Muscle layer of colon (tissue), 2 donors: ENCODE results near the gene FILIP1.

ENCODE experiments used
- H3K27ac ChIP-seq: one replicate; pipeline ENCODE4 v1.7.0; 2013; ENCODE audit warnings: low read depth, mild to moderate bottlenecking, low read length, moderate library complexity
- H3K27me3 ChIP-seq, 2 donors: one replicate each; pipeline ENCODE4 v1.7.0; 2013; ENCODE audit warnings: low read length in 2 of 2, mild to moderate bottlenecking in 2 of 2; ENCODE audit not compliant: insufficient read depth in 2 of 2, control insufficient read depth in 1 of 2
- H3K36me3 ChIP-seq: one replicate; pipeline ENCODE4 v1.7.0; 2013; ENCODE audit warnings: mild to moderate bottlenecking, low read length; ENCODE audit not compliant: insufficient read depth
- H3K4me1 ChIP-seq: one replicate; pipeline ENCODE4 v1.7.0; 2013; ENCODE audit warnings: mild to moderate bottlenecking, low read length; ENCODE audit not compliant: insufficient read depth
- H3K4me3 ChIP-seq, 2 donors: one replicate each; pipeline ENCODE4 v1.7.0; 2013; ENCODE audit warnings: low read length in 2 of 2, low read depth in 1 of 2, mild to moderate bottlenecking in 1 of 2, moderate library complexity in 1 of 2
- H3K9ac ChIP-seq: one replicate; pipeline ENCODE4 v1.7.0; 2013; ENCODE audit warnings: low read length
- H3K9me3 ChIP-seq: one replicate; pipeline ENCODE4 v1.7.0; 2013; ENCODE audit warnings: mild to moderate bottlenecking, low read length
- donor health status: abdominal sarcoma.
- donor health status: Adenocarcinoma of cecum.

Gene FILIP1

GRCh38 chr6:75285283-75285639 is 208.3 kb downstream of the FILIP1 start:
- peak overlapping the region; percentile 73 to 99 for H3K4me3 ChIP-seq
- peak overlapping the region; percentile 42 for H3K9ac ChIP-seq
- peak overlapping the region; percentile 29 for H3K27ac ChIP-seq
- peaks cover 27% of the 10 kb centered on the region for H3K4me1 ChIP-seq
- no peaks in the 10 kb centered on the region for H3K36me3 ChIP-seq
- no peaks in the 10 kb centered on the region for H3K27me3 ChIP-seq
- H3K9me3 ChIP-seq: no peaks in the 10 kb centered on the region

DNA sequence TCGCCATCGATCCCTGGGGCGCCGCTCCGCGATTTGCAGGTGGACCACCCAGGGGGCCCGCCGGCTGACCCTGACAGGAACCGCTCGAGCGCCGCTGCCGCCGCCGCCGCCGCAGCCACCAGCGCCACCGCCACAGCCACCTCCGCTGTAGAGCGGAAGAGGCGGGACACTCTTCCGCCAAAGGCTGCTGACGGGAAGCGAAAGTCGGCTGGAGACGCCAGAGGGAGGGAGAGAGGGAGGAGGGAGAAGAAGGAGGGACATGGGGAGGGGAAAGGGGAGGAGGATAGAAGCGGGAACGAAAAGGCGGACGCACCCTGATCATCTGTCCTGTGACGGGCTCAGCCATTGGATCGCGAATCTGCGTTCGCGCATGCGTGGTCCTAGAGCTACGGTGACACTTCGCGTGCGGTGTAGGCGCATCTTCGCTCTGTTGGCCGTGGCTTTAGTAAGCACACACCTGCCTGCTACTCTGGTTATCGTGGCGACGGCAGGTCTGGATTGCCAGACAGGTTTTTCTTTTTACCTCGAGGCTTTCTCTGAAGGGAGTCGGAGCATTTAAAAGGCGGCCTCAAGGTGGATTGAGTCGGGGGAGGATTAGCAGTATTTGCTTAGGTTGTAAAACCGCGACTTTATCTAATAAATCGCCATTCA is 208.8 kb downstream of the FILIP1 start, which contains the start of gene TMEM30A:
TMEM30A (minus strand) TSS at position 161 of the 651 bp plus-strand sequence; CDS start at position 7, 154 bp downstream.
- Histone ChIP-seq H3K27ac (peak within 1 kb of the TSS; percentile 96), H3K9me3 (no peaks in the 10 kb centered on the region), H3K9ac (peak within 1 kb of the TSS; percentile 98), H3K4me1 (peaks cover 28% of the 10 kb centered on the region), H3K4me3 (peak within 1 kb of the TSS; percentile 73 to 99), H3K36me3 (no peaks in the 10 kb centered on the region), H3K27me3 (no peaks in the 10 kb centered on the region)

GRCh38 chr6:75283907-75284631 is 209.5 kb downstream of the FILIP1 start:
- H3K4me1 ChIP-seq: peaks cover 33% of the 10 kb centered on the region
- H3K9ac ChIP-seq: peak overlapping the region; percentile 98

DNA sequence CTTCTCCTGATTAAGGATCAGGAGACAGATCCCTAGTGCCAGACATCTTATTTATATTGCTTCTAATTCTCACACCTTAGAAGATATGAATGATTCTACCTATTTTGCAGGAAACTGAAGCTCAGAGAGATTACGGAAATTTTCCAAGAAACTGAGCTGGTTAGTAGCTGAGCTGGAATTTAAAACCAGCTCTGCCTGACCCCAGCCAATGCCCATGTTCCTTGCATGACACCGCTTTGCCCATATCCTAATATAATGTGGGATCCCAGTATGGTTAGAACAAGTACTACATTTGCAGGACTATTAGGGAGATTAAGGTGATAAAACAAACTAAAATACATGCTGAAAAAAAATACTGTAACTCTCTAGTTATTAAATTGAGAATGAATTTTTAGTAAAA is 210.9 kb downstream of the FILIP1 start:
- Histone ChIP-seq H3K27ac (no peak overlapping the region), H3K4me1 (peaks cover 33% of the 10 kb centered on the region), H3K9ac (no peak overlapping the region)

More at GRCh38 chr6:75283907-75284631, 209.5 kb downstream of the FILIP1 start:
- H3K9me3 ChIP-seq: no peaks in the 10 kb centered on the region
- peak overlapping the region; percentile 73 to 99 for H3K4me3 ChIP-seq
- no peaks in the 10 kb centered on the region for H3K36me3 ChIP-seq
- no peaks in the 10 kb centered on the region for H3K27me3 ChIP-seq
- peak overlapping the region; percentile 96 for H3K27ac ChIP-seq

GRCh38 chr6:75281653-75282052 is 211.9 kb downstream of the FILIP1 start:
- H3K4me3 ChIP-seq: no peak overlapping the region
- H3K27me3 ChIP-seq: no peaks in the 10 kb centered on the region
- H3K27ac ChIP-seq: no peak overlapping the region
- no peaks in the 10 kb centered on the region for H3K36me3 ChIP-seq
- H3K4me1 ChIP-seq: peaks cover 37% of the 10 kb centered on the region
- H3K9ac ChIP-seq: no peak overlapping the region
- H3K9me3 ChIP-seq: no peaks in the 10 kb centered on the region

More for the DNA sequence above, 210.9 kb downstream of the FILIP1 start:
- Histone ChIP-seq H3K27me3 (no peaks in the 10 kb centered on the region), H3K4me3 (peak overlapping the region; percentile 35 to 99), H3K9me3 (no peaks in the 10 kb centered on the region), H3K36me3 (no peaks in the 10 kb centered on the region)

GRCh38 chr6:75280131-75280855 is 213.3 kb downstream of the FILIP1 start:
- H3K4me1 ChIP-seq: peaks cover 36% of the 10 kb centered on the region

DNA sequence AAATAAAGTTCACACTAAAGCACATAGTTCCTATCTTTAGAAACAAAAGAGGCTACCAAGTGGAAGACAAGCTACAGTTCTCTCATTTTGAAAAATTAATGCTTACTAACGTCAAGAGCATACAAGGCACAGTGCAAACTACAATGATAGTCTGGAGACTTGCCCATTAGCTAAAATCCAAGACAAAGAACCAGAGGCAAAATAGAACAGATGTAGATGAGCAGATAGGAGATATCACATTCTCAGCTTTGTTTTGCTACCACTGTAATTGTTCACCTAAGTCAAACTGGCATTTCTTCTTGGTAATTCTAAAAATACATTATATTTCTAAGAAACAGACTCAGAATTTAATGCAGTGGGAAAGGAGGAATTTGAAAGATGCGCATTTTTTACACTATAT is 214.2 kb downstream of the FILIP1 start:
- peaks cover 40% of the 10 kb centered on the region for H3K4me1 ChIP-seq
- no peak overlapping the region for H3K4me3 ChIP-seq
- H3K36me3 ChIP-seq: no peaks in the 10 kb centered on the region
- no peak overlapping the region for H3K27ac ChIP-seq
- H3K9ac ChIP-seq: no peak overlapping the region
- no peaks in the 10 kb centered on the region for H3K27me3 ChIP-seq
- no peaks in the 10 kb centered on the region for H3K9me3 ChIP-seq

More at GRCh38 chr6:75280131-75280855, 213.3 kb downstream of the FILIP1 start:
- H3K27me3 ChIP-seq: no peaks in the 10 kb centered on the region
- H3K4me3 ChIP-seq: no peak overlapping the region
- no peaks in the 10 kb centered on the region for H3K9me3 ChIP-seq
- H3K36me3 ChIP-seq: no peaks in the 10 kb centered on the region
- H3K27ac ChIP-seq: no peak overlapping the region
- no peak overlapping the region for H3K9ac ChIP-seq

DNA sequence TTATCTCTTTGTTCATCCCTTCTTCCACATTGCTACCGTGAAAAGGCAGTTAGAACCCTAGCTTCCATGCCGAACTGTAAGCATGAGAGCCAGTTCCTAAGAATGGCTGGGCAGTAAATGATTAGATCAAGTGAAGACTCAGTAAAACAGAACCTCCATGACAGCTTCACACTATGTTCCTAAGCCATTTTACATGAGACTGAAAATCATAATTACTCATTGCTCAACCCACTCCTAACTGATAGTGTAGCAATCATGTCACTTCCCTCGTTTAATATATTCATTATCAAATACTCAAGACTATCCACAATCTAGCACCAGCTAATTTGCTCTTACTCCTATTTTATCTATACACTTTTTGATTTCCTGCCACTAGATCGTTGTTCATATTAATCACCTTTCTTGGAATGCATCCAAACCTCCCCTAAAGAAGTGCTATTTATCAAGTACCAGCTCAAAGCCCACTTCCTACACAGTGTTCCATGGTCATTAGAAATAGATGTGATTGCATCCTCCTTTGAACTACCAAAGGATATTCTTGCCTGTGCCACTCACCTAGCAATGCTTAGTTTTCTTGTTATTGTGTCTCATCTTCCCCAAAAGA is 215.0 kb downstream of the FILIP1 start:
- peaks cover 48% of the 10 kb centered on the region for H3K4me1 ChIP-seq

GRCh38 chr6:75275067-75275466 is 218.5 kb downstream of the FILIP1 start:
- peaks cover 3% of the 10 kb centered on the region for H3K36me3 ChIP-seq
- H3K9me3 ChIP-seq: no peaks in the 10 kb centered on the region
- peaks cover 26% of the 10 kb centered on the region for H3K4me1 ChIP-seq
- no peak overlapping the region for H3K4me3 ChIP-seq
- no peak overlapping the region for H3K9ac ChIP-seq
- H3K27me3 ChIP-seq: no peaks in the 10 kb centered on the region
- H3K27ac ChIP-seq: no peak overlapping the region

More for the DNA sequence above, 215.0 kb downstream of the FILIP1 start:
- no peak overlapping the region for H3K9ac ChIP-seq
- no peak overlapping the region for H3K4me3 ChIP-seq
- no peaks in the 10 kb centered on the region for H3K36me3 ChIP-seq
- H3K27ac ChIP-seq: no peak overlapping the region
- H3K9me3 ChIP-seq: no peaks in the 10 kb centered on the region
- H3K27me3 ChIP-seq: no peaks in the 10 kb centered on the region

- no peaks in the 10 kb centered on the region for H3K9me3 ChIP-seq
- no peak overlapping the region for H3K27ac ChIP-seq
- no peak overlapping the region for H3K4me3 ChIP-seq
- H3K9ac ChIP-seq: no peak overlapping the region
- H3K36me3 ChIP-seq: peaks cover 3% of the 10 kb centered on the region
- H3K27me3 ChIP-seq: no peaks in the 10 kb centered on the region
- H3K4me1 ChIP-seq: peaks cover 27% of the 10 kb centered on the region
Measured at GRCh38 chr6:75273009-75273408, 220.6 kb downstream of the FILIP1 start.
